HL-60 (cell line): ENCODE results near the gene PTPRR.

Experiments
- POLR2AphosphoS5 ChIP-seq: IDR thresholded peaks from 2 replicates; pipeline ENCODE4 v1.6.1; 2012; ENCODE audit warnings: low read depth
- REST ChIP-seq: IDR thresholded peaks from 2 replicates; pipeline ENCODE4 v1.6.1; 2012; ENCODE audit warnings: low read depth; ENCODE audit not compliant: insufficient replicate concordance
- SPI1 ChIP-seq: IDR thresholded peaks from 2 replicates; pipeline ENCODE4 v1.6.1; 2012; ENCODE audit warnings: low read depth, mild to moderate bottlenecking, borderline replicate concordance
- TF ChIP-seq, protein P1 (sequence below): IDR thresholded peaks from one replicate; pipeline ENCODE4 v1.5.1; 2011; ENCODE audit warnings: low read length, control low read depth, inconsistent platforms; ENCODE audit not compliant: insufficient read depth

DNA sequence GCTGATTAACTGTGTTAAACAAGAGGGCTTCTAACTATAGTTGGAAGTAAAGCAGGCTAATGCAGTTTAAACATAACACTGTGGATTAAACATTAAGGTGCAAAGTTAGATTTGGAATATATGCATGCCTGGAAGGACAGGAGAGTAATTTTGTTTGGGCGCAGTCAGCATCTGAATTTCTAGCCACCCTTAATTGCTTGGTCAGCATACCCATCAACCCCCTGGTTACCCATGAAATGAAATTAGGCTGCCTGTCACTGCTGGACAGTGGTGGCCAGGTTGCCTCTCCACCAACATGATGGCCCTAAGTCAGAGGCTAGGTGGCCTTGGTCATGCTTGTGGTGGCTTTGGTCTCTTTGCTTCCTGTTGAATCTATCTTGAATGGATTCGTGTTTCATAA lies 253.3 kb downstream of the PTPRR start:
- TF ChIP-seq SPI1 (no peak), REST (no peak), POLR2AphosphoS5 (no peak)
- TF ChIP-seq, protein P1, sequence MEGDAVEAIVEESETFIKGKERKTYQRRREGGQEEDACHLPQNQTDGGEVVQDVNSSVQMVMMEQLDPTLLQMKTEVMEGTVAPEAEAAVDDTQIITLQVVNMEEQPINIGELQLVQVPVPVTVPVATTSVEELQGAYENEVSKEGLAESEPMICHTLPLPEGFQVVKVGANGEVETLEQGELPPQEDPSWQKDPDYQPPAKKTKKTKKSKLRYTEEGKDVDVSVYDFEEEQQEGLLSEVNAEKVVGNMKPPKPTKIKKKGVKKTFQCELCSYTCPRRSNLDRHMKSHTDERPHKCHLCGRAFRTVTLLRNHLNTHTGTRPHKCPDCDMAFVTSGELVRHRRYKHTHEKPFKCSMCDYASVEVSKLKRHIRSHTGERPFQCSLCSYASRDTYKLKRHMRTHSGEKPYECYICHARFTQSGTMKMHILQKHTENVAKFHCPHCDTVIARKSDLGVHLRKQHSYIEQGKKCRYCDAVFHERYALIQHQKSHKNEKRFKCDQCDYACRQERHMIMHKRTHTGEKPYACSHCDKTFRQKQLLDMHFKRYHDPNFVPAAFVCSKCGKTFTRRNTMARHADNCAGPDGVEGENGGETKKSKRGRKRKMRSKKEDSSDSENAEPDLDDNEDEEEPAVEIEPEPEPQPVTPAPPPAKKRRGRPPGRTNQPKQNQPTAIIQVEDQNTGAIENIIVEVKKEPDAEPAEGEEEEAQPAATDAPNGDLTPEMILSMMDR, result no peak
